Measurements from ENCODE around the gene ZNF33A.
"Not testable (repeated sequence)": the region's sequence is repeated elsewhere in the genome, so short reads cannot be mapped to it uniquely, and the experiment has no call there.

Gene ZNF33A

DNA sequence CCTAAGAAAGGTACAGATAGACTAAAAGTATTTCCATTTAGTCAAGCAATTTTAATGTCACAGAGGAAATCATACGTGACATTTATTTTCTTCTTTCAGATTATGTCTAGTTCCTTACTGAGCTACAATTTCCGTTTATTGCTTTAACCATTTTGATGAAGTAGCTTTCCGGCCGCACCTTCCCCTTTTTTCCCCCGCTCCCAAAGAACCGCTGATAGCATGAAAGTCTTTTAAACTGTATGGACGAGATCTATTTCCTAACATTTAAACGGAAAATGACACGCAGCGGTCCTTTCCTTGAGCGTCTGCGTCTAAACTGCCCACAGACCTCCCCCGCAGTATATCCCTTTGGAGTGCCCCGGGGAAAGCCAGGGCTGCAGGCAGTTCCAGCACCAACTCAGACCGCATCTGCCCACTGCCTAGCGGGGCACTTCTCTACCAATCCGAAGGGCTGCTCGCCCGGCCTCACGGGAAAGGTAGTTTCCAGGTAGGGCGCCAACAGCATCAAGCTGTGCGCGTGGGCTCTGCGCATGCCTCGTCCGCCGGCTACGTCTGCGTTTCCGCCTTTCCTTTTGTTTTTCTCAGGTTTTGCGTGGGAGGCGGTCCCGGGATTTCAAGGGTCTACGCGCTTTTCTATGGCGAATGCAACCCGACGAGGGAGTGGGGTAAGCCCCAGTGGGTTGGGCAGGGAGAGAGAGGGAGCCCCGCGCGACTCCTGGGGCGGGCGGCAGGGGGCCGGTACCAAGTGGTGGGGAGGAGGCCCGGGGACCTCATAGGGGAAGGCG, at the start of gene ZNF33A:
Gene ZNF33A, plus strand, starts transcription at position 557 of the 785 bp plus-strand sequence. CDS start 1,667 bp downstream, outside the sequence.
- peak; percentile 83 for DNase-seq (ENCODE audit: low read depth)

DNA sequence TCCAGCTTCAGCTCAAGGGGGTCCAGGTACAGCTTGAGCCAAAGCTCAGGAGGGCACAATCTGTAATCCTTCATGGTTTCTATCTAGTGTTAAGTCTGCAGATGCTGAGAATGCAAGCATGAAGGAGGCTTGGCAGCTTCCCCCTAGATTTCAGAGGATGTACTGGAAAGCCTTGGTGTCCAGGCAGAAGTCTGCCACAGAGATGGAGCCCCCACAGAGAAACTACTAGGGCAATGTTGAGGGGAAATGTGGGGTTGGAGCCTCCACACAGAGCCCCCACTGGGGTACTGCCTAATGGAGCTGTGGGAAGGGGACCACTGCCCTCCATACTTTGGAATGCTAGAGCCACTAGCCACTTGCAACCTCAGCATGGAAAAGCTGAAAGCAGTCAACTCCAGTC, 45.5 kb upstream of the ZNF33A start:
- no peak for DNase-seq (ENCODE audit: low read depth)

DNA sequence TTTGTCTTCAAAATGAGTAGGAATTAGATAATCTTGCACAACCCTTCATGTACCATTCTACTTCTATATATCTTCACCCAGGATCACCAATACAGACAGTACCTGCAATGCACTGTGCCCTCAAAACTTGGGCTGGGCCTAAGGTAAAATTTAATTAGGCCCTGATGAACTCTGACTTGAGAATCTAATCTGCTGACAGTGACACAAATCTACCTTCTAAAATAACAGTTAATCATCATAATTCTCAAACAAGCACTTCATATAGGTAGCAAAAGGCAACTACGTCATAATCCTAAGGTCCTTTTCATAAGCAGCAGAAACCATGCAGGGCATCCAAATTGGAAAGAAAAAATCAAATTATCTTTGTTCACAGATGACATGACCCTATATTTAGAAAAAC, 38.1 kb upstream of the ZNF33A start:
- DNase-seq (ENCODE audit: low read depth), result no peak

DNA sequence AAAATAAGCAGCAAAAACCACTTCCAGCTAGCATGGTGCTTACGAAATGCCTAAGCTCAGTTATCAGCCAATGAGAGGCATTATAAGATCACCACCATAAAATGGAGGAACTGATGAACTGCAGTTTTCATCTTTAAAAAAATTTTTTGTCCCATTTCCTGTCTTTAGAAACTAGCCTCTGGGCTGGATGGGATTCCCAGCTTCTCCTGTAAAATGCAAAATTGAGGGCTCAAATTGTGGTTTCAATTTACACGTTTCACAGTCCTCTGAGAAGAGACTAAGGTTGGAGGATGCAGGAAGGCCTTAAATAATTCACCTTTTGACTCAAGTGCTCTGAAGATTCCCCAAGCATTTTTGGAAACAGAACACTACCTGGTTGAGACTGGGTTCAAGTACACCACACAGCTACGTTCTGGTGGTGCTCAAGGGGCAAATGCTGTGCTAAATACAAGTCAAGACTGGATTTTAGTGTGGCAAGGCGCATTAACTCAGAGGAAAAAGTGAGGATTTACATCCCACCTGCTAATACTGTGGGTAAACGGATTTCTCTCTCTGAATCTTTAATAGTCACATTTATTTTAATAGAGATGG, 35.0 kb upstream of the ZNF33A start:
- no peak for DNase-seq (ENCODE audit: low read depth)

DNA sequence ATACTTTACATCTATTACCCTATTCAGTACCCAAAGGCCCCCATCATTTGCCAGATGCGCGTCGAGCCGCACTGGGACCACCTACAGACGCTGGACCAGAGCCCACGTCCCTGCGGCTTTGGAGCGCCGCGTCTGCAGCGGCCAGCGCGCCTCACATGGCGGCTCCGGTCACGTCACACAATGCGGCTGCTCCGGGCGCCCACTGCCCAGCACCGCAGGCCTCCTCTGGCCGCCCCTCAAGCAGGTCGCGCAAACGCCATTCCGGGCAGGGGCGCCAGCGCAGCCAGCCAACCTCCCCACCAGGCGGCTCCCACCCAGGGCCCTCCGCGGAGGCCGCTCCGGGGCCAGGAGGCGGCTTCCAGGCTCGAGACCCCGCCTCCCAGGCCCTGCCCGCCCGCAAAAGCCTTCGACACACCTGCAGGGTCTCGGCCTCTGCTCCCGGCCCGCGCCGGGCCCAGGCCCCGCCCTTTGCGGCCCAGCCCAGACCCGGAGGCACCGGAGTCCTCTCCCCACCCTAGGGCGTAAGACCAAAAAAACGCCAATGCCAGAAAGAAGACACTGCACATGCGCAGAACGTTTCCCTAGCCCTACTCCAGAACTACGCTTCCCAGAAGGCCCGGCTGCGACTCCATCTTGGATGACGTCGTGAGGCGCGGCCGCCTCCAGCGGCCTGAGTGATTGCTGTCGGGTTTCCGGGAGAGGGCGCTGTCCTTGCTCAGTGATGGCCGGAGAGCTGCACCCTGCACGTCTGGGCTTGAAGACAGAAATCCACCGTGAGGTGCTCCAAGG, 34.2 kb upstream of the ZNF33A start, which contains the start of gene ZNF25:
Gene ZNF25, minus strand, starts transcription at position 557 of the 789 bp plus-strand sequence. CDS start 4,925 bp downstream, outside the sequence.
- DNase-seq (ENCODE audit: low read depth), result peak; percentile 94

DNA sequence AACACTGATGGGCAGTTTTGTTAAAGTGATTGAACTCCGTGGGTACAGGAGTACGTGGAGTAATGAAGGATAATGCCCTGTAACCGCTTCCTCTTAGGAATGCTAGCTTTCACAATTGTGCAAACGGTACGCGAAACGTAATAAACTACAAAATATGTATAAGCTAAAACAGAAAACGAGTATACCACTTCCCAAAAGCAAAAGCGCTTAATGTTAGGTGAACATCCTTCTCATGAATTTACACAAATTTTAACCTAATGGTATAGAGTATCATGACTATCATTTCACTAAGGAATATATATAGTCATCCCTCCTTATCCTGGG, 33.6 kb upstream of the ZNF33A start:
- no peak for DNase-seq (ENCODE audit: low read depth)

DNA sequence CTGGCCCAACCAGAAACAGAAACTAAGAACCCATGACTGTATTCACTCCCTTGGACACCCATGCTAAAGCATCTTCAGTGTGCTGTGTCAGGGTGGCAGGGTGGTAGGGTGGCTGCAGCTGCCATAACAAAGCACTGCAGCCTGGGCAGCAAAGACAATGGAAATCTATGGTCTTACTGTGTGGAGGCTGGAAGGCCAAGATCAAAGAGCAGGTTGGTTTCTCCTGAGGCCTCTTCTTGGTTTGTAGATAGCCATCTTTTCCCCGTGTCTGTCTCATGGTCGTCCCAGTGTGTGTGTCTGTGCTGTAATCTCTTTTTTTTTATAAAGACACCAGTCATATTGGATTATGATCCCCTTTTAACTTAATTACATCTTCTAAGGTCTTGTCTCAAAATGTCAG, 18.8 kb upstream of the ZNF33A start:
- no peak for DNase-seq (ENCODE audit: low read depth)

DNA sequence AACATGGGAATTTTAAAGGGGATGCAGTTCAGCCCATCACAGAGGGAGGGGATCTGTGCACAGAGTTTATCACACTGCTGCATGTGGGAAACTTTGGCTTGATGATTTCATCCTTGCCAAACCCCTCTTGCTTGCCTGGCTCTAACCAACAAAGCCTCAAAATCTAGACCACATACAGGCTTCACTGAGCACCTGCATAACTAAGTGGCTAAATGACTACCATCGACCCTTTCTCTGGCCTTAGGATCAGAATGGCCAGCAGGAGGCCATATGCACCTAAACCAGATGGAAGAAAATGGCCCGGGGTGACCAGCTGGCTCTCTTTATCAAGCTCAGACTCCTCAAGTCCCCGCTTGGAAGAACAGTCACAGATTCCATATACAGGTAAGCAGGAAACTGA, 18.4 kb upstream of the ZNF33A start:
- DNase-seq (ENCODE audit: low read depth), result no peak

DNA sequence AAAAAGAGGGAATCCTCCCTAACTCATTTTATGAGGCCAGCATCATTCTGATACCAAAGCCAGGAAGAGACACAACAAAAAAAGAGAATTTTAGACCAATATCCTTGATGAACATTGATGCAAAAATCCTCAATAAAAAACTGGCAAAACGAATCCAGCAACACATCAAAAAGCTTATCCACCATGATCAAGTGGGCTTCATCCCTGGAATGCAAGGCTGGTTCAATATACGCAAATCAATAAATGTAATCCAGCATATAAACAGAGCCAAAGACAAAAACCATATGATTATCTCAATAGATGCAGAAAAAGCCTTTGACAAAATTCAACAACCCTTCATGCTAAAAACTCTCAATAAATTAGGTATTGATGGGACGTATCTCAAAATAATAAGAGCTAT, 11.6 kb upstream of the ZNF33A start:
- not testable (repeated sequence) for DNase-seq (ENCODE audit: low read depth)

DNA sequence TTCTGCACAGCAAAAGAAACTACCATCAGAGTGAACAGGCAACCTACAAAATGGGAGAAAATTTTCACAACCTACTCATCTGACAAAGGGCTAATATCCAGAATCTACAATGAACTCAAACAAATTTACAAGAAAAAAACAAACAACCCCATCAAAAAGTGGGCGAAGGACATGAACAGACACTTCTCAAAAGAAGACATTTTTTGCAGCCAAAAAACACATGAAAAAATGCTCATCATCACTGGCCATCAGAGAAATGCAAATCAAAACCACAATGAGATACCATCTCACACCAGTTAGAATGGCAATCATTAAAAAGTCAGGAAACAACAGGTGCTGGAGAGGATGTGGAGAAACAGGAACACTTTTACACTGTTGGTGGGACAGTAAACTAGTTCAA, 10.0 kb upstream of the ZNF33A start:
- not testable (repeated sequence) for DNase-seq (ENCODE audit: low read depth)

DNA sequence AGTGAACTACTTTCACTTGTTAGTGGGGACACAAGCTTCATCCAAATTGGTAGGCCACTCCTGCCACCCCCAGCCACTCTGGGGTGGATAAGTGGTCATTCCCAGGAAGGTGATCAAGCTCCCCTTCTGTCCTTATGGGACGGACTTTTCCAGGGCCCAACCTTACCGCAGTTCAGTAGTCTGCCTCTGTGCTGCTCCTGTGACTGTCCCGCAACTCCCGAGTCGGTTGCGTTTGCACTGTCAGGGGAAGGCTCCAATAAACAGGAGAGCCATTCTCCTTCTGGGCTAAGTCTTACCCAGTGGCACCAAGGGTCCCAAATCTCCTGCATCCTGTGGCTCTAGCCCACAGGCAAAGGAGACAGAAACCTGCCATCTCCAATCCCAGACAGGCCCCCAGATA, 7.4 kb upstream of the ZNF33A start:
- DNase-seq (ENCODE audit: low read depth), result no peak

DNA sequence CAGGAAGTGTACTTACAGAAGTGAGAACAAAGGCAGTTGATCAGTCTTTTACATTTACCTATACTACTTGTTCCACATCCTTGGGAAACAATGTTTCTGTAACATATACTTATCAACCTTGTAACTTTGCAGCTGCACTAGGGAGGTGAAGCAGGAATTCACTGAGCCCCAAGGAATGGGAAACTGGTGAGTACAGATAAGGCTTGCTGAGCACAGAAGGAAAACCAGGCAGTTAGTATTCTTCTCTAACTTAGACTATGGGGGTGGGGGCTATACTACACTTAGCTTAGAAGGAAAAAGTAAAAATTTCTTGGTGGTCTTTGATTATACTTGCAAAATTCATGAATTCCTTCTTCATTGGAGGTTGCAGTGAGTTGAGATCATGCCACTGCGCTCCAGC, 6.9 kb upstream of the ZNF33A start:
- no peak for DNase-seq (ENCODE audit: low read depth)

DNA sequence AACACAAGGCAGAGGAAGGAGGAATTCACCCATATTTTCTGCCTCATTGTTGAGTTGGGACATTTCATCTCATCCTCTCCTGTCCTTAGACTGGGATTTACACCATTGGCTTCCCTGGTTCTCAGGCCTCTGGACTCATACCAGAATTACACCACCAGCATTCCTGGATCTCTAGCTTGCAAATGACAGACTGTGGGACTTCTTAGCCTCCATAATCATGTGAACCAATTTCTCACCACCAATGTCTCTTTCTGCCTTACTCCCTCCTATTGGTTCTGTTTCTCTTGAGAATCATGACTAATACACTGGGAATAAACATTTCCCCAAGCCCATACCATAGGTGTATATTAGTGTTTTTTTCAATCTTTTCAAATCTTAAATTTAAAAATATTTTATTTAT, 2.9 kb upstream of the ZNF33A start:
- no peak for DNase-seq (ENCODE audit: low read depth)

DNA sequence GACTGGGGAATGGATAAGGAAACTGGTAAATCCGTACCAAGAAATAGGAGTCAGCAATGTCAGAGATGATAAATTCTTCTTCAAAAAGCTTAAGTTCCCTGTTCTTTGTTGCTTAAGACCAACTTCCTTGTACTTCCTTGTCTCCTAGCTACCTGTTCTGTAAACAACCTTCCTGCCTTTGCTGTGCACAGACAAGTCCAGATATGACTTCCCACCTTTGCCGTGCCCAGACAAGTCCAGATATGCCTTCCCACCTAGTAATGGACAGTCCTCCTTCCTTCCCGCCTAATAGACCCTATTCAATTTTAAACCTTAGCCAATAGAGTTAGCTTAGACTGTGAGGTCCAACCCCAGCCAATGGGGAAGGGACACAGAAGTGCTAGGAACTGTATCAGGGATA, 2.5 kb upstream of the ZNF33A start:
- DNase-seq (ENCODE audit: low read depth), result no peak

DNA sequence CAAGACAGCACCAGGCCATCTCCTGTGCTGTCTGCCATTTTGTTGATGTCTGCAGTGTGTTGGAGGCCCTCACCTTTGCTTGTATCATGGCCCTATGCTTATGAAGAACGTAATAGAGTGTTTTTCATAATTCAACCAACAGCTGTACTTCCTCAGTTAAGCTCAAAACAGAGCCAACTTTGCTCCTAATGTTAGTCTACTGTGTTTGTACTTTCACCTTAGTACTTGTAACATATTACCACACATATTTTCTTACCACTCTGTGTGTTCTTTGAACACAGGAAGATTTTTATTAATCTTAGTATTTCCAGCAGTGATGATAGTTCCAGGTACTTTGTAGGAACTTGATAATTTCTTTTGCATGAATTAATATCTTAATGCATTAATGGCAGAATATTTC, 5.9 kb downstream of the ZNF33A start:
- no peak for DNase-seq (ENCODE audit: low read depth)

DNA sequence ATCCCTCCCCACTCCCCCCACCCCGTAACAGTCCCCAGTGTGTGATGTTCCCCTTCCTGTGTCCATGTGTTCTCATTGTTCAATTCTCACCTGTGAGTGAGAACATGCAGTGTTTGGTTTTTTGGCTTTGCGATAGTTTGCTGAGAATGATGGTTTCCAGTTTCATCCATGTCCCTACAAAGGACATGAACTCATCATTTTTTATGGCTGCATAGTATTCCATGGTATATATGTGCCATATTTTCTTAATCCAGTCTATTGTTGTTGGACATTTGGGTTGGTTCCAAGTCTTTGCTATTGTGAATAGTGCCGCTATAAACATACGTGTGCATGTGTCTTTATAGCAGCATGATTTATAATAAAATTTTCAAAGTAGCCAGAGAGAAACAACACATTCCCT, 8.6 kb downstream of the ZNF33A start:
- DNase-seq (ENCODE audit: low read depth), result not testable (repeated sequence)

DNA sequence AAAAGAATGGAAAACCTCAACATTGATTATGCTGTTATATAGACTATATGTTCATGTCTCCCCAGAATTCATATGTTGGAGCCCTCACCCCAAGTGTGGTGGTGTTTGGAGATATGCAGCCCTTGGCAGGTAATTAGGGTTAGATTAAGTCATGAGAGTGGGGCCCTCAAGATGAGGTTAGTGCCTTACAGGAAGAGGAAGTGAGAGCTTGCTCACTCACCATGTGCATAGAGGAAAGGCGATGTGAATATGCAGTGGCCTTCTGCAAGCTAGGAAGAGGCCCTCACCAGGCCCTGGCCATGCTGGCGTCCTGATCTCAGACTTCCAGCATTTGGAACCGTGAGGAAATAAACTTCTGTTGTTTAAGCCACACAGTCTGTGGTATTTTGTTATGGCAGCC, 14.8 kb downstream of the ZNF33A start:
- DNase-seq (ENCODE audit: low read depth), result no peak

DNA sequence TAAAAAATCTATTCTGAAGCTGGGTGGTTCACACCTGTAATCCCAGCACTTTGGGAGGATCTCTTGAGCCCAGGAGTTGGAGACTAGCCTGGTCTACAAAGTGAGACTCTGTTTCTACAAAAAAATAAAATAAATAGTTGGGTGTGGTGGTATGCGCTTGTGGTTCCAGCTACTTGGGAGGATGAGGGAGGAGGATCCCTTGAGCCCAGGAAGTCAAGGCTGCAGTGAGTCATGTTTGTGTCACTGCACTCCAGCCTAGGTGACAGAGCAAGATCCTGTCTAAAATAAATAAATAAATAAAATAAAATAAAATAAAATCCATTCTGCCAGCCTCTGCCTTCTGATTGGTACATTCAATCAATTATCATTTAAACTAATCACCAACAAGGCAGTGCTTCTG, 17.5 kb downstream of the ZNF33A start:
- no peak for DNase-seq (ENCODE audit: low read depth)

DNA sequence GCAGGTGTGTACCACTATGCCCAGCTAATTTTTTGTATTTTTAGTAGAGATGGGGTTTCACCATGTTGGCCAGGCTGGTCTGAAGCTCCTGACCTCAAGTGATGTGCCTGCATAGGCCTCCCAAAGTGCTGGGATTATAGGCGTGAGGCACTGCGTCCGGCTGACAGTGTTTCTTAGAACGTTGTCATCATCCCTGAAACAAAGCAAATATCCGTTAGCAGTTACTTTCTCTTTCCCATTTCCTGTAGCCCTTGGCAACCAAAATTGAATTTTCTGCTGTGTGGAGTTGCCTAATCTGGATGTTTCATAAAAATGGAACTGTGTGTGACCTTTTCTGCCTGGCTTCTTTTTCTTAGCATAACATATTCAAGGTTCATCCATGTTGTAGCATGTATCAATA, 22.4 kb downstream of the ZNF33A start:
- DNase-seq (ENCODE audit: low read depth), result no peak

DNA sequence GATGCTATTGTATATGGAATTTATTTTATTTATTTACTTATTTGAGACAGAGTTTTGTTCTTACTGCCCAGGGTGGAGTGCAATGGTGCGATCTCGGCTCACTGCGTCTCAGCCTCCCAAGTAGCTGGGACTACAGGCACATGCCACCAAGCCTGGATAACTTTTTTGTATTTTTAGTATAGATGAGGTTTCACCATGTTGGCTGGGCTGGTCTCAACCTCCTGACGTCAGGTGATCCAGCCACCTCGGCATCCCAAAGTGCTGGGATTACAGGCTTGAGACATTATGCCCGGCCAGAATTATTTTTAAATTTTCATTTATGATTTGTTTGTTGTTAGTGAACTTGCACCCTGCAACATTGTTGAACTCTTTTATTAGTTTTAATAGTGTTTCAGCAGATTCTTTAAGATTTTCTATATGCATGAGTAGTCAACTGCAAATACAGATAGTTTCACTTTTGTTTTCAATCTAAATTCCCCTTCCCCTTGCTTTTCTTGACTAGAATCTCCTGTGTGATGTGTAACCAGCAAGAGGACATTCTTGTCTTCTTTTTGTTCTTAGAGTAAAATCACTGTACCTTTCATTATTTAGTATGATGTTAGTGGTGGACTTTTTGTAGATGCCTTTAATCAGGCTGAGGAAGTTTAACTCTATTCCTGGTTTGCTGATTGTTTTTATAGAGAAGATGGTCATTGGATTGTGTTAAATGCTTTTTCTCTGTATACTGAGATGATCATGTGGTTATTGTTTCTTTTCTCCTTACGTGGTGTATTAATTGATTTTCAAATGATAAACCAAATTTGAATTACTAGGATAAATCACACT, 27.8 kb downstream of the ZNF33A start:
- DNase-seq (ENCODE audit: low read depth), result no peak

DNA sequence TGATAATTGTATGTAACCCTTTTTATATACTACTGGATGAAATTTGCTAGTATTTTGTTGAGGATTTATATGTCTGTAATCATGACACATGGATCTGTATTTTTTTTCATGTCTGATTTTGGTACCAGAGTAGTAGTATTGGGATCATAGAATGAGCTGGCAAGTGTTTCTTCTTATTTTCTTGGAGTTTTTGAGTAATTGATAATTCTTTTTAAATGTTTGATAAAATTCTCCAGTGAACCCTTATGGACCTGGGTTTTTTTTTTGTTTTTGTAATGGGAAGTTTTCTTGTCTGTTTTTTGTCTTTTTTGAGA, 28.4 kb downstream of the ZNF33A start:
- DNase-seq (ENCODE audit: low read depth), result no peak

DNA sequence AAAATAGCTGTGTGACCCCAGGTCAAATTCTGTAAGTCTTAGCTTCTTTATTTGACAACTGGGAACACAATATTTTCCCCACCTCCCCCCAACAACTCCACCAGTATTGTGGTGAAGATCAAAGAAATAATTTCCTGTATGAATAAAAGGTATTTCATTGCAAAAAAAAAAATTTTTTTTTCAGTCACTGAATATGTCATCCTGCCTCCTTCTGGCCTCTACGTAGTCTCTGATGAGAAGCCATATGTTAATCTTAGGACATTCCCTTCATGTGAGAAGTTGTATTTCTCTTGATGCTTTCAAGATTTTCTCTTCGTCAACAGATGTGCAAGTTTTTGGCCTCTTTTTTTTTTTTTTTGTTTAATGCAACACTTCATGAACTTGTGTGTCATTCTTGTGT, 33.0 kb downstream of the ZNF33A start:
- DNase-seq (ENCODE audit: low read depth), result no peak

All from stimulated activated CD8-positive, alpha-beta memory T cell treated with anti-CD3 and anti-CD28 coated beads, Interleukin-12 subunit alpha, Interleukin-12 subunit beta, amount 100 ng/mL, for 1 hour (primary cell).